ENCODE data around the gene GSTT2. TPM values are rescaled to one million over a fixed set of nuclear protein-coding genes. Genes with fewer than 3 reads are reported as not detected.

GSTT2 gene
- polyA plus RNA-seq, 1 donor (not counting 4 experiments of a cell fraction or from before 2014, with no cell fraction given), result 0.24 TPM

GRCh38 chr22:24006207-24006913 lies 26.4 kb downstream of the GSTT2 start:
- Histone ChIP-seq H3K9me3 (ENCODE audit: control insufficient read depth, low read depth, low read length) (no peaks in the 10 kb centered on the region), H3K4me3 (ENCODE audit: control insufficient read depth in 2 of 3, extremely low read depth in 1 of 3, insufficient read depth in 2 of 3, low read depth in 1 of 3, low read length in 3 of 3) (no peak overlapping the region), H3K27ac (ENCODE audit: control insufficient read depth, insufficient read depth, low read length) (no peak overlapping the region), H3K79me2 (ENCODE audit: control insufficient read depth, insufficient read depth, low read length) (peaks cover under 1% of the 10 kb centered on the region), H3K36me3 (ENCODE audit: control insufficient read depth in 2 of 2, extremely low read depth in 1 of 2, insufficient read depth in 2 of 2, low read length in 2 of 2) (no peaks in the 10 kb centered on the region), H3K27me3 (ENCODE audit: control insufficient read depth, extremely low read depth, insufficient read depth, low read length) (no peaks in the 10 kb centered on the region), H3K9me1 (ENCODE audit: control insufficient read depth, extremely low read depth, insufficient read depth, low read length) (no peaks in the 10 kb centered on the region), H4K20me1 (ENCODE audit: control insufficient read depth, extremely low read depth, insufficient read depth, low read length) (no peaks in the 10 kb centered on the region), H3K4me2 (ENCODE audit: control insufficient read depth, extremely low read depth, insufficient read depth, low read depth, low read length) (no peak overlapping the region), H2AFZ (ENCODE audit: control insufficient read depth, low read length) (no peak overlapping the region), H3K4me1 (ENCODE audit: control insufficient read depth, extremely low read depth, insufficient read depth, low read length) (no peaks in the 10 kb centered on the region), H3K9ac (ENCODE audit: control insufficient read depth, extremely low read depth, insufficient read depth, low read length) (no peak overlapping the region)
- TF ChIP-seq EZH2 (IDR thresholded peaks at IDR 0.05; ENCODE audit: low read length) (no peak), CTCF (optimal IDR thresholded peaks at IDR 0.05 in 1 of 3, IDR thresholded peaks at IDR 0.05 in 1 of 3, conservative IDR thresholded peaks at IDR 0.05 in 1 of 3; ENCODE audit: extremely low read depth in 1 of 3, insufficient read depth in 2 of 3, low read length in 3 of 3) (no peak)
- DNase-seq (ENCODE audit: low read depth, low spot score) (no peak), FAIRE-seq (no peak)
- dilution Hi-C loops (cut with MboI; ENCODE audit: extremely low pct_ligation_motif_present, low sequenced_read_pairs), result no loop called here

- no peaks in the 10 kb centered on the region for H4K20me1 ChIP-seq (ENCODE audit: control insufficient read depth, extremely low read depth, insufficient read depth, low read length)
- H2AFZ ChIP-seq (ENCODE audit: control insufficient read depth, low read length), result no peak overlapping the region
- no peak overlapping the region for H3K9ac ChIP-seq (ENCODE audit: control insufficient read depth, extremely low read depth, insufficient read depth, low read length)
- H3K4me3 ChIP-seq (ENCODE audit: control insufficient read depth in 2 of 3, extremely low read depth in 1 of 3, insufficient read depth in 2 of 3, low read depth in 1 of 3, low read length in 3 of 3), result no peak overlapping the region
- H3K9me3 ChIP-seq (ENCODE audit: control insufficient read depth, low read depth, low read length), result no peaks in the 10 kb centered on the region
- no peak overlapping the region for H3K4me2 ChIP-seq (ENCODE audit: control insufficient read depth, extremely low read depth, insufficient read depth, low read depth, low read length)
- FAIRE-seq, result no peak
- no peak for TF ChIP-seq EZH2 (IDR thresholded peaks at IDR 0.05; ENCODE audit: low read length)
- no peak for TF ChIP-seq CTCF (optimal IDR thresholded peaks at IDR 0.05 in 1 of 3, IDR thresholded peaks at IDR 0.05 in 1 of 3, conservative IDR thresholded peaks at IDR 0.05 in 1 of 3; ENCODE audit: extremely low read depth in 1 of 3, insufficient read depth in 2 of 3, low read length in 3 of 3)
- DNase-seq (ENCODE audit: low read depth, low spot score), result no peak
- no peaks in the 10 kb centered on the region for H3K9me1 ChIP-seq (ENCODE audit: control insufficient read depth, extremely low read depth, insufficient read depth, low read length)
- no peaks in the 10 kb centered on the region for H3K27me3 ChIP-seq (ENCODE audit: control insufficient read depth, extremely low read depth, insufficient read depth, low read length)
- H3K36me3 ChIP-seq (ENCODE audit: control insufficient read depth in 2 of 2, extremely low read depth in 1 of 2, insufficient read depth in 2 of 2, low read length in 2 of 2), result no peaks in the 10 kb centered on the region
- dilution Hi-C loops (cut with MboI; ENCODE audit: extremely low pct_ligation_motif_present, low sequenced_read_pairs), result no loop called here
- no peaks in the 10 kb centered on the region for H3K4me1 ChIP-seq (ENCODE audit: control insufficient read depth, extremely low read depth, insufficient read depth, low read length)
- H3K27ac ChIP-seq (ENCODE audit: control insufficient read depth, insufficient read depth, low read length), result no peak overlapping the region
- peaks cover 6% of the 10 kb centered on the region for H3K79me2 ChIP-seq (ENCODE audit: control insufficient read depth, insufficient read depth, low read length)
Observed at GRCh38 chr22:24006914-24007214, 26.9 kb downstream of the GSTT2 start.
